Stimulated activated CD8-positive, alpha-beta memory T cell treated with anti-CD3 and anti-CD28 coated beads, Interleukin-7, amount 100 ng/mL, for 24 hours (primary cell): Measurements from ENCODE around the gene APLNR.

ENCODE experiments used
- DNase-seq: peaks from one replicate; pipeline ENCODE4 v3.0.0-alpha.2; 2020; ENCODE audit warnings: low read depth

APLNR gene

DNA sequence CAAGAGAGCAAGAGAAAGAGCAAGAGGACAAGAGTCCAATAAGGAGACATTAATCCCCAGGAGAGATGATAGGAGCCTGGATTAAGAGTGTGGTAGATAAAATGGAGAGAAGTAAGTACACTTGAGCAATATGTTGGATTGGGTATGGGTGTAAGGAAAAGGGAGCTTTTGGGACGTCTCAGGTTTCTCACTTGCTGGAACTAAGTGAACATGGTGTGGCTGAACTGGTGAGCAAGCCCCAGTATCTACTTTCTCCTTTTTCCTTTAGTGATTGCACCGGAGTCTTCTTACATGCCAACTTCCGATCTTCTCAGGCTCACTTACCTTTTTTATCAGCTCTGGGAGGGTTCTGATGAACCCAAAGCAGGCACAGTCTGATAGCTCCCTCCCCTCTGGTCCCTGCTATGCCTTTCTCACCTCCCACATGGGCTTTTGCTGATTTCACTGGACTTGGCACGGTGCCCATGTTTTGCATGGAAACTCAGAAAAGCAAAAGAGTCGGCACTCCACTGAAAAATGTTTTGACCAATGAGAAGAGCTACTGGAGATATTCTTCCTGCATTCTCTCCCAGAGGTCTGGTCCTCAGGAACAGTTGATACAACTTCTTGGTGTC is 14.5 kb upstream of the APLNR start:
- DNase-seq, result no peak

DNA sequence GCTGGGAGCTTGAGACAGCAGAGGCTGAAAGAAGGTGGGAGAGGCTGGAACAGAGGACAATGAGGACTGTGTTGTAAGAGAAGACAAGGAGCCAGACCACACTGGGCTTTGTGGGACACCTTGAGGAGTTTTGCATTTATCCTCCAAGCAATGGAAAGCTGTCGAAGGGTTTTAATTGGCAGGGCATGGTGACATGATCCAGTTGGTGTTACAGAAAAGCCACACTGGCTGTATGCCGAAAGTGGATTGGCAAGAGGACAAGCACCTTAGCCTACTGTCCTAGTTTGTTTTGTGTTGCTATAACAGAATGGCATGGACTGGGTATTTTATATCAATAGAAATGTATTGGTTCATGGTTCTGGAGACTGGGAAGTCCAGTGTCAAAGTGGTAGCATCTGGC is 14.0 kb upstream of the APLNR start:
- DNase-seq, result no peak

DNA sequence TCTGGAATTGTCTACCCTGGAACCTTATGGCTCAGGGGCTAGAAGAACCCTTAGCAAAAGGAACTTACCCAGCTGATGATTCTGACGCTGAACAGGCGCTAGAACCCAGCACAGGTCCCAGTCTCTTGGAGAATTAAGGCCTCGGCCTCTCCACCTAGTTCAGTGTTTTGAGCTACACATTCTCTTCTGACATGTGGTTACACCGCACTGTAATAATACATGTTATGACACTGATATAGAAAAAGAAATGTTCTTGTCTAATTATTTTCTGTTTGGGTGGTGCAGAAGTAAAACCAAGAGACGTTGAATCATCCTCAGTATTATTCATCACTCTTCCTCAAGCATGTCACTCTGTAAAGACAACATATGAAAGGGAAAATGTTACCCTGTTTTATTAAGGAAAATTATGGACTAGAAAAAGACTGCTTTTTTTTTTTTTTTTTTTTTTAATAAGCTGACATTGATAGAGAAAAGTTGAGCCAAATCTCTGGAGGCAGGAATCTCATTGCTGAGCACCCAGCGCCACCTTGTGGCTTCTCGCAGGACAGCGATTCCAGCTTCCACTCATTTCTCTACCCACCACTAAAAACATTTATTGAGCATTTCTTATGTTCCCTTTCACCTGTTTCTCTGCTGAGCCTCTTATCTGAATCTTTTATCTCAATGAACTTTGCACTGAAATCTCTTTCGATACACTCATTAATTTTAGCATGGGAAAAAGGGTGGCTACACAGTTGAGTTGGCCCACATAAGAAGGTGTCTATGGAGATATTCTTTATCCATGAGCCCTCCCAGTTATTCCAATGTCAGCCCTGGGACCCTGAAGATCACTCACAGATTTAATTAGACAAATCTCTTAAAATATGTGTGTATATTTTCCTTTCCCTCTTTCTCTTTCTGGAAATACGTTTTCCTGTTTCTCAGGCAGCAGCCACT is 12.6 kb upstream of the APLNR start:
- DNase-seq, result peak; percentile 14

DNA sequence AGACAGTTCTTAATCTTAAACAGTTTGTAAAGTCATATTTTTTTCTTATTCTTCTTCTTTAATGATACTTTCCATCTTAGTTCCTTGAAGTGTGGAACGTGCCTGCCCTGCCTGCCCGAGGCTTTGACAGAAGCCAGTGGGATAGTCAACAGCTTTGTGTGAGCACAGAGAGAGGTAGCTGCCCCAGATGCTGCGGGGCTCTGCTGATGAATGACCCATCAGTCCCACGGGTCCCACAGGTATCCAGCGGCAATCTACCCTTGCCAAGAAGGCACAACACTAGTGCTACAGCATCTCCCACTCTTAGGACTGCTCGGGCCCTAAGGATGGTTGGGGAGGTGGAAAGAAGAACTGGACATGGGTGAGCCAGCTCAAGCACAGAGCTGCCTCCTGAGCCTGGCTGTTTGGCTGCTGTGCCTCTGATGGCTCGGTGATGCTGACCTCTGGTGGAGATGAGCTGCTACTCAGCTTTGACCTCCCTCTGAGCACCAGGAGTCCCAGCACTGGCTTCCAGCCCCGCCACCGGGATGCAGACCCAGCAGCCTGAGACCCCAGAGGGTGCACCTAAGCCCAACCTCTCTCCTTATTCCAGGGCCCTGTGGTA is 11.8 kb upstream of the APLNR start:
- DNase-seq, result no peak

DNA sequence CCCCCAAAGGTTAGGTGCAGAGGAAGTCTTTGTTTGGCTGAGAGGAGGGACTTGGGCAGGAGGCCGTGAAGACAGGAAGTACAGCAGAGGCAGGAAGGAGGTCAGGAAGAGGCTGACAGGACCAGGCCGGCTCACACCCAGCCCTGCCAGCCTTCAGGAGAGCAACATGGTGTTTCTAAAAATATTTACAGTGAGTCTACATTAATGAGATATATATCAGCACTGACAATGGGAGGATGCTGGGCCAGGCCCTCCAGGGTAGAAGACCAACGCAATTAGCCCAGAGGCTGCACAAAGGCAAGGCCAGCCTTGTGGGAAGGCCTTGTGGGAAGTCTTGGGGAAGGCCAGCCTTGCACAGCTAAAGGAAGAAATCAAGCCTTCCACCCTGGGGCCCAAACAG is 7.9 kb upstream of the APLNR start:
- no peak for DNase-seq

DNA sequence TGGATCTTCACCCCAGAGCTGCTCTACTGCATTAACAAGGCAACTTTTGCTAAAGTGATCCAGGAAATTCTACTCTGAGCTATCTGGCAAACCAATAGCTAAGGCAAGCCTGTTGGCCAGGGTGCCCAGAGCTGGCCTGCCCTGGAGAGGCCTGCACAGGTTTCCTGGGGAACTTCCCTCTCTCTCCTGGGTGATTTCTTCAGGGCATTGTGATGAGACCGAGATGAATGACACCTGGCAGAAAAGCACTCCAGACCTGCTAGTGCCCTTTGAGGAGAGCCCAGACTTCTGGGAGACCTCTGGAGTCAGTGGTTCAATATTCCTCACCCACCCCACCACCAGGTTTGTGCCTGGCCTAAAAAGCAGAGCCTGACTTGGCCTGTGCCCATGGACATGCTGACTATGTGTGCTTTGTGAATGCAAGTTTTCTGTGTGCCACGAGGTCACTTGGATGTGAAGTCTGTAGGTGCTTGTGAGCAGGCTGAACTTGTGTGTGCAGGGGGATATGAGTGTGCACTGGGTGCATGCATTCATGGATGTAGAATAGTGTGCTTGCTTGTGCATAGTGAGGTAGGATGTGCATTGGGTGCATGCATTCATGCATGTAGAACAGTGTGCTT is 4.4 kb upstream of the APLNR start:
- DNase-seq, result no peak

DNA sequence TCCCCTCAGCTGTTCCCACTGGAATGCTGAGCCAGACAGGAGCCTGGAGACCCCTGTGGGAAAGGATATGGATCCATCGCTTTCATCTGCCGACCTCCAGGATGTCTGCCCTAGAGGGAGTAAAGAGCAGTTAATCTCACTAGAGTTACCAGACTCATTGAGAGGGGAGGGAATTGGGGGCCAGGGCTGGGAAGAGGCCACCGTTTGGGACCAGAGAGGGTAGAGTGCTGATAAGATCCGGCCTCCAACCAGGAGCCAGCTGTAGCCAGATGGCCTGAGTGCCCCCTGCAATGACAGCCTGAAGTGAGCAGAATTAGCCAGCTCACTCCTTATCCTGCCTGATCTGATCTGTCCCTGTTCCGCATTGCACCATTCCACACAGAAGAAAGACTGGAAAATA is 3.7 kb upstream of the APLNR start:
- no peak for DNase-seq

DNA sequence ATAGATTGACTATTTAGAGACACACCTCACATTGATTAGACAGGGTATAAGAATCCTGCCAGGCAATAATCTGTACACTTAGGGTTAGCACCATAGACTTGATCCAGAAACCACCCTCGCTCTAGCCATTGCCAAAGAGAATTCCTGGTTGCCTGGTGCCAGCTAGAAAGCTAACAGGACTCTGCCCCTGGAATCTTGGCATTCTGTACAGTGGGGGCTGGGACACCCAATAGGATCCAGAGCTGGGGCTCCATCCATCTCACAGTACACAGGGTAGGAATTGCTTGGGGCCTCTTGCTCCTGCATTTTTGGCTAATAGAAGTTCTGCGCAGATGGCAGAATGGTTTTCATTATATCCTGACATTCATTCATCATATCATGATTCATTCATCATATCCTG is 3.0 kb upstream of the APLNR start:
- no peak for DNase-seq

DNA sequence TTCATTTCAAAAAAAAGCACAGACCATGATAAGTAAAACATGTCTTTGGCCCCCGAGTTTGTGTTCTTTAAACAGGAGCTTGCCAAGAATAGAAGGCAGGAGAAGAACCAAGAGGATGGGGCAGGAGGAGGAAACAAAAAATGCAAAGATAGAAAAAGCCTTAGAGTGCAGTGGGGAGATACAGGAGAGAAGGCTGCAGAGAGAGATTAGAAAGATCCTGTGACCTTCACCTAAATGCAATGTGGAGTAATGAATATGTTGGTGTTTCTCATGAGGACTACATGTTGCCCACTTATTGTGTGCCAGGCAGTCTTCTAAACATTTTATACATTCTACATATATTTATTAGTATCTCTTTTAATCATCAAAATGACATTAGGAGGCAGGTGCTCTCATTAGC is 2.3 kb upstream of the APLNR start:
- DNase-seq, result no peak

DNA sequence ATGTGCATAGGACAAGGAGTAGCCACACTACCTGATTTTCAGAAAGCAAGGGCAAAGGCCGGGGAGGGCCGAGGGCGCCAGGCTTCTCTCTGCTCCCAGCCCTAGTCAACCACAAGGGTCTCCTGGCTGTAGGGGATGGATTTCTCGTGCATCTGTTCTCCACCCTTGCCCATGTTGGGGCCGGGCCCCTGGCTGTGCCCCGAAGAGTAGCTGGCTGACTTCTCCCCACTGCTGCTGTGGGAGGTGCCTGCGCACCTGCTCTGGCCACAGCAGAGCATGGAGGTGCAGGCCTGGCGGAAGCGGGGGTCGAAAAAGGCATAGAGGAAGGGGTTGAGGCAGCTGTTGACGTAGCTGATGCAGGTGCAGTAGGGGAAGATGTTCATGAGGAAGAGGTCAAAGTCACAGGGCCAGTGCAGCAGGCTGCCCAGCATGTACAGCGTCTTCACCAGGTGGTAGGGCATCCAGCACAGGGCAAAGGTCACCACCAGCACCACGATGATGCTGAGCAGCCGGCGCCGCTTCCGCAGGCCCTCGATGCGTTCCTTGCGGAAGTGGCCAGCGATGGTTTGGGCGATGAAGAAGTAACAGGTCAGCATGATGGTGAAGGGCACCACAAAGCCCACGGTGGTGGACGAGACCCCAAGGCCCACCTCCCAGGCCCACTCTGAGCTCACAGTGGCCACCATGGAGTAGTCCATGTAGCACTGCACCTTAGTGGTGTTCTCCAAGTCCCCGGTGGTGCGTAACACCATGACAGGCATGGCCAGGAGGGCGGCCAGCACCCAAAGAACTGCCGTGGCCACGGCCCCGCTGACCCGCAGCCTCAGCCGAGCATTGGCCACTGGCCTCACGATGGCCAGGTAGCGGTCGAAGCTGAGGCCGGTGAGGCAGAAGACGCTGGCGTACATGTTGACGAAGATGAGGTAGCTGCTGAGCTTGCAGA is 1.0 kb downstream of the APLNR start:
- no peak for DNase-seq

DNA sequence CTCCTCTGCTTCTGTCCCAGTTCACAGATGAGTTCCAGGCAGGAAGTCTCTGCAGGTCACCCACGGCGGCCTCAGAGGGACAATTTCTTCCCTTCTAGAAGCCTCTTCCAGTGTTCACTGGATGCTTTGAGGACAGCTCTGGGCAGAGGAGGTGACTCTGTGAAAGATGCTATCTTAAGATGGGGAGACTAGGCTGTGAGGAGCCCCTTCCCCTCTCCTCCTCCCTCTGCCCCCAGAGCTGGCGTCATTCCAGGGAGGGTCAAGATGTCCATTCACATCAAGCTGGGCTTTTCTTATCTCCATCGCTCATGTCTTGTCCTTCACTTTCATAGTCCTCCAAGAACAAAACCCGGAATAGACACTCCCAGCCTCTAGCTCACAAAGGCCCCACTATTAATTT is 3.3 kb downstream of the APLNR start:
- no peak for DNase-seq

DNA sequence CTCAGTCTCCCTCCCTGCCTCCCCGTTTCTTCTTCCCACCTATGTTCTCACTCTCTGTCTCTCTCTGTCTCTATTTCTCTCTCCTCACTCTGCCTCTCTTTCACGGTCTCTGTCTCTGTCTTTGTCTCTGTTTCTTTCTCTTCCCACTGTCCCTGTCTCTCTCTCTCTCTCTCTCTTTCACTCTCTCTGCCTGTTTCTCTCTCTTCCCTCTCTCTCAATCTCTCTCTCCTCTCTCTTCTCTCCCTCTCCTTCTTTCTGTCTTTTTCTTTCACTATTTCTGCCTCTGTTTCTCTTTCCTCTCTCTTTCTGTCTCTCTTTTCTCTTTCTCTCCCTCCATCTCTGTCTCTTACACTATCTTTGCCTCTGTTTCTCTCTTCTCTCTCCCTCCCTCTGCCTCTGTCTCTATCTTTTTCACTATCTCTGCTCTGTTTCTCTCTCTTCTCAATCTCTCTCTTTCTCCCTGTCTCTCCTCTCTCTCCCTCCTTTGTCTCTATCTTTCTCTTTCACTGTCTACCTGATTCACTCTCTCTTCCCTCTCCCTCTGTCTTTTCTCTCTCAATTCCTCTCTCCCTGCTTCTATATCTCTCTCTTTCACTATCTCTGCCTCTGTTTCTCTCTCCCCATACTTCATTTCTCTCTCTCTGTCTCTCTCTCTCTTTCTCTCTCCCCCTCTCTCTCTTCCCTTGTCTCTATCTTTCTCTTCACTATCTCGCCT is 5.4 kb downstream of the APLNR start:
- no peak for DNase-seq

DNA sequence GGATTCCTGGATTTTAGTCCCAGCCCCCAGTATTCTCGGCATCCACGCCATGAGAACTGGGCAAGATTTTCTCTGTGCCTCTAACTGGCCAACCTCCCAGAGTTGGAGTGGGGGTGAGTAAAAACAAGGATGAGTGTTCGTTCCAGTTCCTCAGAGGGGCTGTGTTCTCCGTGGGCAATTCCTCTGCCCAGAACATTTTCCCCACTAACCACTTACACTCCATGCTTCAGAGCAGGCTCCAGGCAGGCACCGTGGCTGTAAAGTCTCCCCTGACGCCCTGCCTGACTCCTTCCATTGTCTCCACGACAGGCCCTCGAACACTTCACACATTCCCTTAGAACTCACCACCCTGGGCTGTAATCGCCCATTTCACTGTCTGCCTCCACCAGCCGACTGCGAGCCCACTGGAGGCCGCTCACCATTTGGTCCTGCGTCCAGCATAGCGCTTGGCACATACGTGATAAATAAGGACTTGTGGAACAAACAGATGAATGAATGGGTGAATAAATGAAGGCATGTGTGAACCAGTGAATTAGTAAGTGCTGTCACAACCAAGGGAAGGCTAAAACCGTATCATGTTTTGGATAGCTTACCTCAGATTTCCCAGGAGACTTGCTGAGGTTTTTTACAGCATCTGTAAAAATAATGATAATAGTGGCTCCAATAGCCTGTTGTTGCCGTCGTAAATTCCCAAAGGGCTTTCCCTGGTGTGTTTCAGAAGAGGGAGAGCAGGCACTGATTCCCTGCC is 6.1 kb downstream of the APLNR start:
- no peak for DNase-seq

DNA sequence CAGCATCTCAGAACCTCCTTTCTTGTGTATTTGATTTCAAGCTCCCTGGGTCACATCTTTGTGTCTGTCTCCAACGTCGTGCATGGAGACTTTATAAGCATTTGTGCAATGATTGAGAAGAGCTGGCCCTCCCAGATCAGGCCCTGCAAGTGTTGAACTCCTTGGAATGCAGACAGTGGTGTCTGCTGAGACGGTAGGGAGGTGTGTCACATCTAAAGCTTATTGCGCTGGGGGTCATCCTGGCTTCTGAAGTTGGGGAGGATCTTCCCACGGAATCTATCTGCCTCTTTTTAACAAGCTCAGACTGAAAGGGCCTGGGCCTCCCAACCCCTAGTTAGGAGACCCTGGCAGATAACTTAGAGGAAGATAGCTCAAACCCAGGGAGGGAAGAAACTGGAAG is 6.7 kb downstream of the APLNR start:
- no peak for DNase-seq

DNA sequence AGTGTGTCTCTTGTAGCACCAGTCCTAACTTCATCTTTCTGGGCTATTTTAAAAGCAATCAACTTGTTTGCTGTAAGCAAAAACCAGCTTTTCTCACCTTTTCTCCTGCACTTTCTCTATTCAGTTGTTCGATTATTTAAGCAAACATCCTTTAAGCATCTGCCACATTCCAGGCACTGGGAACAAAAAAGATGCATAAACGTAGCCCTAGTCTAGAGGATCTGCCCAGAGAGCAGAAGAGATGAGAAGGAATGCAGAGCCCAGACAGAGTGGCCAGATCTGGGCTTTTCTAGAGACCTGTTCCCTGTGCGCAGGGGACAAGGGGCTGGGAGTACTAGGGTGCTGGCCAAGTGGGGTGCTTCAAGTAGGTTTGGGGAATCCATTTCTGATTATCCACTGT is 8.4 kb downstream of the APLNR start:
- no peak for DNase-seq

DNA sequence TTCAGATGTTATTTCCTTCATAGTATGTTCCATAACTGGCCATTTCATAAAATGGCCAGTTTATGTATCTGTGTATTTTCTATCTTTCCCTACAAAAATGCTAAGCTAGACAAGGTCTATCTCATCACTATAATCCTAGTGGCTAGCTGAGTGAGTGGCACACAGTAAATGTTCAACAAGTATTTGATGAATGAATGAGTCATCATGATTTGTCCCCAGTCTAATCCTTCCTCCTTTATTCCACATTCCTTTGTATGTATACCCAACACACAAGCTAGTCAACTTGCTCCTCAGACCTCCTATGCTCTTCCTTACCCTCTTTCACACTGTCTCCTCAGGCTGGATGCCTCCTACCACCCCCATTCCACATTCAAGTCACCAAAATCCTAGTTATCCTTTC is 12.5 kb downstream of the APLNR start:
- no peak for DNase-seq

DNA sequence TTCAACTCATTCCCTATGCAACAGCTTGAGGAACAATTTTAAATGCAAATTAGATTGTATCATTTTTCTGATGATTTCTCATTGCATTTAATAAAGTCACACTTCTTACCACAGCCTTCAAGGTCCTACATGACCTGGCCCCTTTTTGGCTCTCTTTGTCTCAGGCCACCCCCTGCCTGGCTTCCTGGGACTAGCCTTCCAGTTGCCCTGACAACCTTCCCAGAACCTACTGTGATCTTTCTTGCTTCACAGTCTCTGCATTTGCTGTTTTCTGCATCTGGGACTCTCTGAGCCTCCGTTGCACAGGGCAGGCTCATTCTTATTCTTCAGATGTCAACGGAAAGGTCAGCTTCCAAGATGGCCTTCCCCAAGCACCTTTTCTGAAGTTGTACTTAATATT is 12.9 kb downstream of the APLNR start:
- no peak for DNase-seq

DNA sequence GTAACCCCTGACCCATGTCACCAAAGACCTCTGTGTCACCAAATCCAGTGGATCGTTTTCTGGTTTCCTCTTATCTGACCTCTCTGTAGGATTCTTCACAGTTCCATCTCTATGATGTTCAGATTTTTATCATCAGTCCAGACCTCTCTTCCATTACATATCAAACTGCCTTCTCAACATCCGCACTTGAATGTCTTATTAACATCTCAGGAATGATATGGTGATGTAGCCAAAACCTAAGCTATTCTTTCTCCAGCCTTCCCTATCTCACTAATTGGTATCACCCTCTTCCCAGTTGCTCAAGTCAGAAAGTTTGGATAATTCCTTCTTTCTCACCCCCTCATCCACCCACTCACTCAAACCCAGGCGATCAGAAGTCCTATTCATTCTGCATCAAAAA is 13.4 kb downstream of the APLNR start:
- DNase-seq, result no peak

DNA sequence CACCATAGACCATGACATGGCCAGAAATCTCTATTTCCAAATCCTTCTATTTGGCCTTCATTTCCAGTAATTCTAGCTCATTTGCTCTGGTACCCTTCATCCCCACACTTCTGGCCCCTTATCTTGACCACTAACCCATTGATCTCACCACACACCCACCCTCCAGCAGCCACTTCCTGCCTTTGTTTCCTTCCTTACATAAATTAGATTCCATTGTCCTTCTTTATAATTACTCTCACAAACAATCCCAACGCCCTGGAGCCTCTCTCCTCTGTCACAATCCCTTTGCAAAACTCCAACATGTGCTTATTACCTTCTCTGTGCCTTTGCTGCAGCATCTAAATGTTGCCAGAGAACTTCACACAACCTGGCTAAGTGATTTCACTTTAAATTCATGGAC is 14.8 kb downstream of the APLNR start:
- no peak for DNase-seq

DNA sequence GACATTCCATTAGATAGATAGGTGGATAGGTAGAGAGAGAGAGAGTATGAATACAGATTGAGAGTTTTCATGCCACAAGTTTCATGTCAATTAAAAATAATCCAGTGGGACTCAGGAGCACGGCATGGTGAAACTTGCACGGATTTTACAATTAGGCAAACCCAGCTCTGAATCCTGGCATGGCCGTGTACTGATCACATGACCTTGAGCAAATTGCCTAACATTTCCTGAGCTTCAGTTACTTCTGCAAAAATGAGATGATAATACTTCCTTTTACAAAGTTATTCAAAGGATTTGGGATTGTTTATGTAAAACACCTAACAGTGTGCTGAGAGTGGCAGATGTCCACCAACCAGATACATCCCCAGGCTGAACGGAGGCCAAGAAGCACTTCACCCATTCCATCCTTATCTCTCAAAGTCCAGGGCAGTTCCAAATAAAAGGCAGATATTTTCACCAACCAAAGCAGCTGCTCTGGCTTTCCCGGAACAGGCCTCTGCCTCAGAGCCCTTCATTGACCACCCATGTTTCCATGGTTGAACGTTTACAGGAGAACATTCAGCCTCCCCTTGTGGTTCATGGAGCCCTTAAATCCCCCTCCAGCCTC is 17.9 kb downstream of the APLNR start:
- DNase-seq, result no peak
